Measurements from ENCODE around the gene ESPL1. TPM values are rescaled to one million over a fixed set of nuclear protein-coding genes. Genes with fewer than 3 reads are reported as not detected.
A peak's percentile ranks its signal among the peaks of the same experiment; 100 is the strongest.

Gene ESPL1
- total and polyA plus RNA-seq, 2 of the 13 experiments (the other 11 are each of a cell fraction or from before 2014, with no cell fraction given), result 5.8 to 11.5 TPM

DNA sequence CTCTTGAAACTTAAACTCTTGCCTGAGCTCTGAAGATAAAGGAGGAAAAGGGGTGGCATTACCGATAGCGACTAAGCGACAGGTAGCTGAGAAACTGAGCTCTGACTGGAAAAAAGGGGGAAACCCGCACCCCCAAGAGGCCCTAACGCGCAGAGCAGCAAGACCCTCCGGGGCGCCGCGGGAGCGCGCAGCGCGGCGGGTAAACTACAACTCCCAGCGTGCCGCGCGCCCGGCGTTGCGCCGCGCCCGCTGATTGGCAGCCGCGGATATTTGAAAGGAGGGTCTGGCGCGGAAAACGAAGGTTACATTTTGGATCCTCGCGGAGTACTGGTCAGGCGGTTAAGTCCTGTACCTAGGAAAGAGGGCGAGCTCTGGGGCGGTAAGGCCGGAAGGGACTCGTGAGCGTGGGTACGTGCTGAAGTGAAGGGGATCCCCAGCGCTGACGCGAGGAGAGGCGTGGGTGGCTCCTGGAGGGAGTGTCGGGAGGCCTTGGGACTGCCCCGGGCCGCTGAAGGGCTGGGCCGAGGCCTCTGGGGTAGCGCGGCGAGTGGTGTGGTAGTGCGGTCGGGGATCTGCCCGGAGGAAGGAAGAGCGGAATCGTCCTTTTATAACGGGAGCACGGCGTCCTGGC, at the start of gene ESPL1 (continued):
- TF ChIP-seq, protein P1, sequence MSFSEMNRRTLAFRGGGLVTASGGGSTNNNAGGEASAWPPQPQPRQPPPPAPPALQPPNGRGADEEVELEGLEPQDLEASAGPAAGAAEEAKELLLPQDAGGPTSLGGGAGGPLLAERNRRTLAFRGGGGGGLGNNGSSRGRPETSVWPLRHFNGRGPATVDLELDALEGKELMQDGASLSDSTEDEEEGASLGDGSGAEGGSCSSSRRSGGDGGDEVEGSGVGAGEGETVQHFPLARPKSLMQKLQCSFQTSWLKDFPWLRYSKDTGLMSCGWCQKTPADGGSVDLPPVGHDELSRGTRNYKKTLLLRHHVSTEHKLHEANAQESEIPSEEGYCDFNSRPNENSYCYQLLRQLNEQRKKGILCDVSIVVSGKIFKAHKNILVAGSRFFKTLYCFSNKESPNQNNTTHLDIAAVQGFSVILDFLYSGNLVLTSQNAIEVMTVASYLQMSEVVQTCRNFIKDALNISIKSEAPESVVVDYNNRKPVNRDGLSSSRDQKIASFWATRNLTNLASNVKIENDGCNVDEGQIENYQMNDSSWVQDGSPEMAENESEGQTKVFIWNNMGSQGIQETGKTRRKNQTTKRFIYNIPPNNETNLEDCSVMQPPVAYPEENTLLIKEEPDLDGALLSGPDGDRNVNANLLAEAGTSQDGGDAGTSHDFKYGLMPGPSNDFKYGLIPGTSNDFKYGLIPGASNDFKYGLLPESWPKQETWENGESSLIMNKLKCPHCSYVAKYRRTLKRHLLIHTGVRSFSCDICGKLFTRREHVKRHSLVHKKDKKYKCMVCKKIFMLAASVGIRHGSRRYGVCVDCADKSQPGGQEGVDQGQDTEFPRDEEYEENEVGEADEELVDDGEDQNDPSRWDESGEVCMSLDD (CRISPR knock-in tag; IDR thresholded peaks at IDR 0.05; ENCODE audit: borderline replicate concordance), result peak; percentile 91; the same call in 1 of the 2 replicates
- TF ChIP-seq NFRKB (IDR thresholded peaks at IDR 0.05) (no peak), ZNF468 (CRISPR knock-in tag; IDR thresholded peaks at IDR 0.05) (no peak), ZNF776 (CRISPR knock-in tag; IDR thresholded peaks at IDR 0.05) (no peak), NBN (conservative IDR thresholded peaks at IDR 0.05) (no peak), ZNF552 (CRISPR knock-in tag; IDR thresholded peaks at IDR 0.05; ENCODE audit: borderline replicate concordance) (0 out of 2 replicates have a peak, but pooled peaks have one; percentile 31), CCDC6 (CRISPR knock-in tag; IDR thresholded peaks at IDR 0.05) (peak; percentile 47; the same call in 1 of the 2 replicates), ZNF589 (CRISPR knock-in tag; conservative IDR thresholded peaks at IDR 0.05) (no peak), JUNB (CRISPR knock-in tag; IDR thresholded peaks at IDR 0.05; ENCODE audit: borderline replicate concordance) (no peak), ZNF124 (CRISPR knock-in tag; IDR thresholded peaks at IDR 0.05) (peak; percentile 82), ZNF10 (CRISPR knock-in tag; IDR thresholded peaks at IDR 0.05; ENCODE audit: borderline replicate concordance, low read depth) (no peak), ZNF83 (CRISPR knock-in tag; IDR thresholded peaks at IDR 0.05; ENCODE audit: borderline replicate concordance) (no peak), ZNF33A (CRISPR knock-in tag; IDR thresholded peaks at IDR 0.05; ENCODE audit: borderline replicate concordance) (no peak), CEBPB (IDR thresholded peaks at IDR 0.05; ENCODE audit: borderline replicate concordance, low read depth, low read length) (no peak), ZNF749 (CRISPR knock-in tag; IDR thresholded peaks at IDR 0.05; ENCODE audit: borderline replicate concordance) (no peak)
- TF ChIP-seq, protein P2, sequence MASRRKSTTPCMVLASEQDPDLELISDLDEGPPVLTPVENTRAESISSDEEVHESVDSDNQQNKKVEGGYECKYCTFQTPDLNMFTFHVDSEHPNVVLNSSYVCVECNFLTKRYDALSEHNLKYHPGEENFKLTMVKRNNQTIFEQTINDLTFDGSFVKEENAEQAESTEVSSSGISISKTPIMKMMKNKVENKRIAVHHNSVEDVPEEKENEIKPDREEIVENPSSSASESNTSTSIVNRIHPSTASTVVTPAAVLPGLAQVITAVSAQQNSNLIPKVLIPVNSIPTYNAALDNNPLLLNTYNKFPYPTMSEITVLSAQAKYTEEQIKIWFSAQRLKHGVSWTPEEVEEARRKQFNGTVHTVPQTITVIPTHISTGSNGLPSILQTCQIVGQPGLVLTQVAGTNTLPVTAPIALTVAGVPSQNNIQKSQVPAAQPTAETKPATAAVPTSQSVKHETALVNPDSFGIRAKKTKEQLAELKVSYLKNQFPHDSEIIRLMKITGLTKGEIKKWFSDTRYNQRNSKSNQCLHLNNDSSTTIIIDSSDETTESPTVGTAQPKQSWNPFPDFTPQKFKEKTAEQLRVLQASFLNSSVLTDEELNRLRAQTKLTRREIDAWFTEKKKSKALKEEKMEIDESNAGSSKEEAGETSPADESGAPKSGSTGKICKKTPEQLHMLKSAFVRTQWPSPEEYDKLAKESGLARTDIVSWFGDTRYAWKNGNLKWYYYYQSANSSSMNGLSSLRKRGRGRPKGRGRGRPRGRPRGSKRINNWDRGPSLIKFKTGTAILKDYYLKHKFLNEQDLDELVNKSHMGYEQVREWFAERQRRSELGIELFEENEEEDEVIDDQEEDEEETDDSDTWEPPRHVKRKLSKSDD (CRISPR knock-in tag; IDR thresholded peaks at IDR 0.05; ENCODE audit: low read depth), result 0 out of 2 replicates have a peak, but pooled peaks have one; percentile 52
- TF ChIP-seq, protein P3, sequence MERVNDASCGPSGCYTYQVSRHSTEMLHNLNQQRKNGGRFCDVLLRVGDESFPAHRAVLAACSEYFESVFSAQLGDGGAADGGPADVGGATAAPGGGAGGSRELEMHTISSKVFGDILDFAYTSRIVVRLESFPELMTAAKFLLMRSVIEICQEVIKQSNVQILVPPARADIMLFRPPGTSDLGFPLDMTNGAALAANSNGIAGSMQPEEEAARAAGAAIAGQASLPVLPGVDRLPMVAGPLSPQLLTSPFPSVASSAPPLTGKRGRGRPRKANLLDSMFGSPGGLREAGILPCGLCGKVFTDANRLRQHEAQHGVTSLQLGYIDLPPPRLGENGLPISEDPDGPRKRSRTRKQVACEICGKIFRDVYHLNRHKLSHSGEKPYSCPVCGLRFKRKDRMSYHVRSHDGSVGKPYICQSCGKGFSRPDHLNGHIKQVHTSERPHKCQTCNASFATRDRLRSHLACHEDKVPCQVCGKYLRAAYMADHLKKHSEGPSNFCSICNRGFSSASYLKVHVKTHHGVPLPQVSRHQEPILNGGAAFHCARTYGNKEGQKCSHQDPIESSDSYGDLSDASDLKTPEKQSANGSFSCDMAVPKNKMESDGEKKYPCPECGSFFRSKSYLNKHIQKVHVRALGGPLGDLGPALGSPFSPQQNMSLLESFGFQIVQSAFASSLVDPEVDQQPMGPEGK (CRISPR knock-in tag; IDR thresholded peaks at IDR 0.05), result peak; percentile 47; the same call in 1 of the 2 replicates
- TF ChIP-seq, protein P4, sequence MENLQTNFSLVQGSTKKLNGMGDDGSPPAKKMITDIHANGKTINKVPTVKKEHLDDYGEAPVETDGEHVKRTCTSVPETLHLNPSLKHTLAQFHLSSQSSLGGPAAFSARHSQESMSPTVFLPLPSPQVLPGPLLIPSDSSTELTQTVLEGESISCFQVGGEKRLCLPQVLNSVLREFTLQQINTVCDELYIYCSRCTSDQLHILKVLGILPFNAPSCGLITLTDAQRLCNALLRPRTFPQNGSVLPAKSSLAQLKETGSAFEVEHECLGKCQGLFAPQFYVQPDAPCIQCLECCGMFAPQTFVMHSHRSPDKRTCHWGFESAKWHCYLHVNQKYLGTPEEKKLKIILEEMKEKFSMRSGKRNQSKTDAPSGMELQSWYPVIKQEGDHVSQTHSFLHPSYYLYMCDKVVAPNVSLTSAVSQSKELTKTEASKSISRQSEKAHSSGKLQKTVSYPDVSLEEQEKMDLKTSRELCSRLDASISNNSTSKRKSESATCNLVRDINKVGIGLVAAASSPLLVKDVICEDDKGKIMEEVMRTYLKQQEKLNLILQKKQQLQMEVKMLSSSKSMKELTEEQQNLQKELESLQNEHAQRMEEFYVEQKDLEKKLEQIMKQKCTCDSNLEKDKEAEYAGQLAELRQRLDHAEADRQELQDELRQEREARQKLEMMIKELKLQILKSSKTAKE (CRISPR knock-in tag; IDR thresholded peaks at IDR 0.05; ENCODE audit: borderline replicate concordance), result no peak

Data from HepG2 (cell line).